Ramos (cell line): ENCODE measurements around the gene NUAK1.
"Not testable (repeated sequence)": the region's sequence is repeated elsewhere in the genome, so short reads cannot be mapped to it uniquely, and the experiment has no call there.

Experiments
- in situ Hi-C: fragments of 300-500 bp; cut with MboI; formaldehyde crosslinking; loops from one replicate; pipeline ENCODE4 v1.14.3; 2022; ENCODE audit warnings: low sequenced_read_pairs; ENCODE audit not compliant: unreplicated experiment

Gene NUAK1

GRCh38 chr12:106019144-106019543 is 119.6 kb downstream of the NUAK1 start:
- in situ Hi-C loops = no loop called here

DNA sequence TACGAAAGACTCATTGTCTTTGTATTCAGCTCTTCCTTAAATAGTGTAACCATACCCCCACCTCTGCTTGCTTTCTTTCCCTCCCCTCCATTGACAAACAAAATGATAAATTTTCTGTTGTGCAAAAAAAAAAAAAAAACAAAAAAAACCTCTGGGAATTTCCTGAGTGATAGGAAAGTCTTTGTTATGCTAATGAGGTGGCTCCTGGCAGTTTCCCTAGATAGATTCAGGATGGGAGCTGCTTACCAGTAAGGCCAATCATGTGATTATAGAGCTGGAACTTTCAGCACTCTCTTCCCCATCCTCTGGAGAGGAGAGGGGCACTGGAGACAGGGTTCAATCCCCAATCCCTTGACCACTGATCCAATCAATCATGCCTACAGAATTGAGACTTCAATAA is 120.5 kb downstream of the NUAK1 start:
- in situ Hi-C loops = no loop called here

DNA sequence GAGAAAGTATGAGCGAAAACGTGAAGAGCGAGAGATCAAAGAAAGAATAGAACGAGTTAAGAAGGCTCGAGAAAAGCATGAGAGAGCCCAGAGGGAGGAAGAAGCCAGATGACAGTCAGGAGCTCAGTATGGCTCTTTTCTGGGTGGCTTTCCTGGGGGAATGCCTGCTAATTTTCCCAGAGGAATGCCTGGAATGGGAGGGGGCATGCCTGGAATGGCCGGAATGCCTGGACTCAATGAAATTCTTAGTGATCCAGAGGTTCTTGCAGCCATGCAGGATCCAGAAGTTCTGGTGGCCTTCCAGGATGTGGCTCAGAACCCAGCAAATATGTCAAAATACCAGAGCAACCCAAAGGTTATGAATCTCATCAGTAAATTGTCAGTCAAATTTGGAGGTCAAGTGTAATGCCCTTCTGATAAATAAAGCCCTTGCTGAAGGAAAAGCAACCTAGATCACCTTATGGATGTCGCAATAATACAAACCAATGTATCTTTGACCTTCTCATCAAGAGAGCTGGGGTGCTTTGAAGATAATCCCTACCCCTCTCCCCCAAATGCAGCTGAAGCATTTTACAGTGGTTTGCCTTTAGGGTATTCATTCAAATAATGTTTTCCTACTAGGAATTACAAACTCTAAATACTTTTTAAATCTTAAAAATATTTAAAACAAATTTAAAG is 122.0 kb downstream of the NUAK1 start:
- in situ Hi-C loops = not testable (repeated sequence)

- in situ Hi-C loops = no loop called here
Measured at GRCh38 chr12:106015646-106016045, 123.1 kb downstream of the NUAK1 start.

GRCh38 chr12:106013941-106014340 is 124.8 kb downstream of the NUAK1 start:
- in situ Hi-C loops = no loop called here
